Measurements from ENCODE around the gene CCDC149.

Gene CCDC149

DNA sequence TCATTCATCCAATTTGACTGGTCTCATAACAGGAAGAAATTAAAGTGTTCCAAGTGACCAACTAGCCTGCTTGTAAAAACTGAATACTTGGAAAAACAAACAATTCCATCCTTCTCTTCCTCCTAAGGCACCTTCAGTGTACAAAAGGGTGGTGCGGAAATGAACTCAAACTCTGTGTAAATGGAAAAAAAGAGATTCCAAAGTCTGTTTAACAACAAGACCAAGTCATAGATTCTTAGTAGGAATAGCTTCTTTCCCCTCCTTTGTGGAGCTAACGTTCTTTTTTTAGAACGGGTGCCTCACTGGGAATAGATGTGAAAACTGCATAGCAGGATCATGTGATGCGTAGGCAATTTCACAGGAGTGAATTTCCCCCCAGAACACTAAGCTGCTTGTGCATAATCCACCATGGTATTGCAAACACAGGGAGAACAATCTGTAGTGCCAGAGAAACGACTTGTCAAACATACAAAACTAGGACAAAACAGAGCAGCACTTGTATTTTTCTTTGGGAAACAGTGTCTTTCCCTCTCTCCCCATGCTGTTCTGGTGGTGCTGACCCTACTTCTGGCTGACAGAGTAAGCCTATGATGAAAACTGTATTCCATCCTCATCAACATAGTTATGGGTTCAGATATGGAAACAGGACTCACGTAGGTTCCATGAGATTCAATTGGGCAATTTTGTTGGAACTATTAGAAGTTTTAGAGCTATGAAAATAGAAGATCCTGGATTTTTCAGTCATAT lies 130.7 kb downstream of the CCDC149 start:
- in situ Hi-C loops (cut with HindIII; ENCODE audit: low pct_unique_long_range_greater_than_20kb, low sequenced_read_pairs), result no loop called here
- no peak for TF ChIP-seq JUND (IDR thresholded peaks at IDR 0.05; ENCODE audit: low read depth)
- no peak for DNase-seq (ENCODE audit: low read depth in 1 of 2, low spot score in 1 of 2)

DNA sequence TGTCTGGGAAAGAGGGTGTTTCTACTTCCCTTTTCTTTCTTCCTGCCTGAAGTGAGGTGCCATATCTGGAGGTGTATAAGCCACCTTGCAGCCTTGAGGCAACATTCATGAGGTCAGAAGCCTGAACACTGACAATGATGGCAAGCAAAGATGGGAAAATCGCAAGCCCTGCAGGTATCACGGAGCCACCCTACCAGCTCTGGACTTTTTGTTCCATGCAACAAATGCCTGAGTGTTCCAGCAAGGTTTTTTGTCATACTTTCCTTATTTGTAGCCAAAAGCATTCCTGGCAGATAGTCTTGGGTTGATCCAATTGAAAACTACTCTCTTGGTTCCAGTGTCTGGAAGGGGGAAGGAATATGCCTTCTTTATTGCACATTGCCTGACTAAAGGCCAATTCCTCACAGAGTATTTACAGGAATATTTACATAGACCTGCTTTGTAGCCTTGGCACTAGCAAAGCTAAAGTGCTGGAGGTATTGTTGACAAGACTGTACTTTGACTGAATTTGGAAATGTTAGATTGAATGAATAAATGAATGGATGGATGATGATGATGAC lies 131.8 kb downstream of the CCDC149 start:
- in situ Hi-C loops (cut with HindIII; ENCODE audit: low pct_unique_long_range_greater_than_20kb, low sequenced_read_pairs), result no loop called here
- DNase-seq (ENCODE audit: low read depth in 1 of 2, low spot score in 1 of 2), result no peak
- TF ChIP-seq JUND (IDR thresholded peaks at IDR 0.05; ENCODE audit: low read depth), result no peak

- DNase-seq (ENCODE audit: low read depth in 1 of 2, low spot score in 1 of 2), result no peak
- in situ Hi-C loops (cut with HindIII; ENCODE audit: low pct_unique_long_range_greater_than_20kb, low sequenced_read_pairs), result no loop called here
- no peak for TF ChIP-seq JUND (IDR thresholded peaks at IDR 0.05; ENCODE audit: low read depth)
These were observed 134.2 kb downstream of the CCDC149 start for GRCh38 chr4:24778464-24779225.

GRCh38 chr4:24777536-24778463 lies 135.0 kb downstream of the CCDC149 start:
- in situ Hi-C loops (cut with HindIII; ENCODE audit: low pct_unique_long_range_greater_than_20kb, low sequenced_read_pairs), result no loop called here
- DNase-seq (ENCODE audit: low read depth in 1 of 2, low spot score in 1 of 2), result no peak
- TF ChIP-seq JUND (IDR thresholded peaks at IDR 0.05; ENCODE audit: low read depth), result no peak

DNA sequence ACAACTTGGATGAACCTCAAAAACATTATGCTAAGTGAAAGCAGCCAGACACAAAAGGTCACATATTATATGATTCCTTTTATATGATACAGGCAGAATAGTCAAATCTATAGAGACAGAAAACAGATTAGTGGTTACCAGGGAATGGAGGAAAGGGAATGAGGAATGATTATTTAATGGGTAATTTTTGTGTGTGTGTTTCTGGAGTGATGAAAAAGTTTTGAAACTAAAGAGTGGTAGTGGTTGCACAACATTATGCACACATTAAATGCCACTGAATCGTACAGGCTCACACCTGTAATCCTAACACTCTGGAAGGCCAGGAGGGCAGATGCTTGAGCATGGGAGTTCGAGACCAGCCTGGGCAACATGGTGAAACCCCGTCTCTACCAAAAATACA lies 137.1 kb downstream of the CCDC149 start:
- TF ChIP-seq JUND (IDR thresholded peaks at IDR 0.05; ENCODE audit: low read depth), result no peak
- DNase-seq (ENCODE audit: low read depth in 1 of 2, low spot score in 1 of 2), result no peak
- in situ Hi-C loops (cut with HindIII; ENCODE audit: low pct_unique_long_range_greater_than_20kb, low sequenced_read_pairs), result no loop called here

DNA sequence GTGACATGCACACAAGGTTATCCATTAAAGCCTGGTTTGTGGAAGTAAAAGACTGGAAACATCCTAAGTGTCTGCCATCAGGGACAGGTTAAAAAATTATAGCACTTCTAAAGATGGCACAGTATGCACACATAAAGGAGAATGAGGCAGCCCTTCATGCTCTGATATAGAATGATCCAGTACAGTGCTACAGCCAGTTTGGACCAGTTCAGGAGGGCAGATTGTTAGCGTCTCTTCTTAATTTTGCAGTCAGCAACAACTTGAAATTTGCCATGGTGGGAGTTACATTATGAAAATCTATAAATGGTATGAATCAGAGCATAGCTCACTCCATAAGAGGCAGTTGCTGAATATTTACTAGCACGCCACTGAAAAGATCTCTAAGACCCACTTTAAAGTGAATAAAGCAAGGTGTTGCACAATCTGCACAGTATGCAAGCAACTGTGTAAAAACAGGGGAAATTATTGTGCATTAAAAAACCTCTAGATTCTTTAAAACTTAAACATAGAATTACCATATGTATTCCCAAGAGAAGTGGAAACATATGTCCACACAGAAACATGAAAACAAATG lies 137.7 kb downstream of the CCDC149 start:
- no peak for DNase-seq (ENCODE audit: low read depth in 1 of 2, low spot score in 1 of 2)
- no peak for TF ChIP-seq JUND (IDR thresholded peaks at IDR 0.05; ENCODE audit: low read depth)
- in situ Hi-C loops (cut with HindIII; ENCODE audit: low pct_unique_long_range_greater_than_20kb, low sequenced_read_pairs), result no loop called here

- DNase-seq (ENCODE audit: low read depth in 1 of 2, low spot score in 1 of 2), result no peak
- in situ Hi-C loops (cut with HindIII; ENCODE audit: low pct_unique_long_range_greater_than_20kb, low sequenced_read_pairs), result no loop called here
- no peak for TF ChIP-seq JUND (IDR thresholded peaks at IDR 0.05; ENCODE audit: low read depth)
These were observed 138.4 kb downstream of the CCDC149 start for GRCh38 chr4:24774452-24774851.

DNA sequence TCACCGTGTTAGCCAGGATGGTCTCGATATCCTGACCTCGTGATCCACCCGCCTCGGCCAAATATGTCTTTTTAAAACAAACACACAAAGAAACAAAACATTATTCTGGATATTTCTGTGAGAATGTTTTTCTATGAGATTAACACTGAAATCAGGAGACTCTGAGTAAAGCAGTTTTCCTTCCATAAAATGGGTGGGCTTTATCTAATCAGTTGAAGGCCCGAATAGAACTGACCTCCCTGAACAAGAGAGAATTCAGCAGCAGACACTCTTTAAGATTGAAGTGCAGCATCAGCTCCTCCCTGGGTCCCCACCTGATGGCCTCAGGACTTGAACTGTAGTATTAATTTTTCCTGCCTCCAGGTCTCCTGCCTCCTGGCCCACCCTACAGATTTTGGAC lies 139.9 kb downstream of the CCDC149 start:
- no peak for DNase-seq (ENCODE audit: low read depth in 1 of 2, low spot score in 1 of 2)
- TF ChIP-seq JUND (IDR thresholded peaks at IDR 0.05; ENCODE audit: low read depth), result no peak
- in situ Hi-C loops (cut with HindIII; ENCODE audit: low pct_unique_long_range_greater_than_20kb, low sequenced_read_pairs), result no loop called here

DNA sequence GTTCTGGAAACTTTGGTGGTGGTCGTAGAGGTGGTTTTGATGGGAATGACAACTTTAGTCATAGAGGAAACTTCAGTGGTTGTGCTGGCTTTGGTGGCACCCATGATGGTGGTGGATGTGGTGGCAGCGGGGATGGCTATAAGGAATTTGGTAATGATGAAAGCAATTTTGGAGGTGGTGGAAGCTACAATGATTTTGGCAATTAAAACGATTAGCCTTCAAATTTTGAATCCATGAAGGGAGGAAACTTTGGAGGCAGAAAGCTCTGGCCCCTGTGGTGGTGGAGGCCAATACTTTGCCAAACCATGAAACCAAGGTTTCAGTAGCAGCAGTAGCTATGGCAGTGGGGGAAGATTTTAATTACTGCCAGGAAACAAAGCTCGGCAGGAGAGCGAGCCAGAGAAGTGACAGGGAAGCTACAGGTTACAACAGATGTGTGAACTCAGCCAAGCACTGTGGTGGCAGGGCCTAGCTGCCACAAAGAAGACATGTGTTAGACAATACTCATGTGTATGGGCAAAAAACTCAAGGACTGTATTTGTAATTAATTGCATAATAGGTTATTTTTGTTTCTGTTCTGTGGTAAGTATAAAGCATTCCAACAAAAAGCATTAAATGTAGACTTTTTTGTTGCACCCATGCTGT lies 140.7 kb downstream of the CCDC149 start:
- in situ Hi-C loops (cut with HindIII; ENCODE audit: low pct_unique_long_range_greater_than_20kb, low sequenced_read_pairs), result no loop called here
- no peak for DNase-seq (ENCODE audit: low read depth in 1 of 2, low spot score in 1 of 2)
- TF ChIP-seq JUND (IDR thresholded peaks at IDR 0.05; ENCODE audit: low read depth), result no peak

- DNase-seq (ENCODE audit: low read depth in 1 of 2, low spot score in 1 of 2), result no peak
- in situ Hi-C loops (cut with HindIII; ENCODE audit: low pct_unique_long_range_greater_than_20kb, low sequenced_read_pairs), result no loop called here
- no peak for TF ChIP-seq JUND (IDR thresholded peaks at IDR 0.05; ENCODE audit: low read depth)
These were observed 141.6 kb downstream of the CCDC149 start for GRCh38 chr4:24771241-24771640.

GRCh38 chr4:24770667-24771066 lies 142.2 kb downstream of the CCDC149 start:
- in situ Hi-C loops (cut with HindIII; ENCODE audit: low pct_unique_long_range_greater_than_20kb, low sequenced_read_pairs), result no loop called here
- DNase-seq (ENCODE audit: low read depth in 1 of 2, low spot score in 1 of 2), result no peak
- no peak for TF ChIP-seq JUND (IDR thresholded peaks at IDR 0.05; ENCODE audit: low read depth)
